ENCODE results near the gene SUPT20HL1.
"Not testable (repeated sequence)": the region's sequence is repeated elsewhere in the genome, so short reads cannot be mapped to it uniquely, and the experiment has no call there.

Gene SUPT20HL1

GRCh38 chrX:24350217-24350616 is 10.2 kb upstream of the SUPT20HL1 start:
- POLR2A ChIA-PET = no interaction called here
- CTCF ChIA-PET = no interaction called here
- peak; percentile 71 for TF ChIP-seq REST (tag by site-specific recombination; IDR thresholded peaks at IDR 0.05)
- TF ChIP-seq ZXDB (tag by site-specific recombination; IDR thresholded peaks at IDR 0.05) = no peak
- Histone ChIP-seq H3K4me3 (ENCODE audit: low read depth, low read length) (no peak overlapping the region), H3K27ac (ENCODE audit: extremely low read depth, low read depth, low read length) (no peak overlapping the region), H3K36me3 (ENCODE audit: control insufficient read depth in 2 of 2, insufficient read depth in 1 of 2, low read length in 2 of 2) (no peaks in the 10 kb centered on the region), H3K4me1 (ENCODE audit: control insufficient read depth, insufficient read depth, low read length) (no peaks in the 10 kb centered on the region; the same call in 1 of the 2 replicates), H3K9me3 (ENCODE audit: control insufficient read depth, insufficient read depth, low read depth, low read length) (no peaks in the 10 kb centered on the region)

GRCh38 chrX:24355095-24355494 is 5.3 kb upstream of the SUPT20HL1 start:
- H3K27ac ChIP-seq (ENCODE audit: extremely low read depth, low read depth, low read length) = no peak overlapping the region
- H3K9me3 ChIP-seq (ENCODE audit: control insufficient read depth, insufficient read depth, low read depth, low read length) = no peaks in the 10 kb centered on the region
- no peaks in the 10 kb centered on the region for H3K4me1 ChIP-seq (ENCODE audit: control insufficient read depth, insufficient read depth, low read length)
- TF ChIP-seq HOXA7 (CRISPR knock-in tag; IDR thresholded peaks at IDR 0.05; ENCODE audit: borderline replicate concordance) (no peak), ZNF239 (tag by site-specific recombination; IDR thresholded peaks at IDR 0.05) (no peak), ZNF692 (tag by site-specific recombination; IDR thresholded peaks at IDR 0.05) (no peak), ZNF175 (tag by site-specific recombination; IDR thresholded peaks at IDR 0.05) (no peak)
- H3K4me3 ChIP-seq (ENCODE audit: low read depth, low read length) = no peak overlapping the region
- no peaks in the 10 kb centered on the region for H3K36me3 ChIP-seq (ENCODE audit: control insufficient read depth in 2 of 2, insufficient read depth in 1 of 2, low read length in 2 of 2)
- ChIA-PET CTCF (interaction anchor here (0.6 to 4.9 kb wide), 5 partner anchors 16 to 407 kb away, joined by 3 to 30 read pairs (median 4); no protein-coding TSS in a partner anchor), POLR2A (no interaction called here)

GRCh38 chrX:24357106-24357505 is 3.3 kb upstream of the SUPT20HL1 start:
- H3K9me3 ChIP-seq (ENCODE audit: control insufficient read depth, insufficient read depth, low read depth, low read length) = no peaks in the 10 kb centered on the region
- no peaks in the 10 kb centered on the region for H3K4me1 ChIP-seq (ENCODE audit: control insufficient read depth, insufficient read depth, low read length)
- TF ChIP-seq EGR2 (tag by site-specific recombination; IDR thresholded peaks at IDR 0.05; ENCODE audit: low read depth) (no peak), ZBTB10 (tag by site-specific recombination; IDR thresholded peaks at IDR 0.05) (no peak), YY1 (tag by site-specific recombination; IDR thresholded peaks at IDR 0.05) (no peak), ZNF701 (tag by site-specific recombination; IDR thresholded peaks at IDR 0.05) (no peak), ZNF48 (tag by site-specific recombination; IDR thresholded peaks at IDR 0.05) (no peak), ZBTB7A (tag by site-specific recombination; IDR thresholded peaks at IDR 0.05; ENCODE audit: low read depth) (no peak), PRDM1 (tag by site-specific recombination; IDR thresholded peaks at IDR 0.05) (no peak), ZNF639 (tag by site-specific recombination; IDR thresholded peaks at IDR 0.05) (no peak), CTCF (tag by site-specific recombination; IDR thresholded peaks at IDR 0.05) (no peak)
- CTCF ChIA-PET = interaction anchor here (2.4 kb wide), 1 partner anchor 14 kb away, joined by 22 read pairs; no protein-coding TSS in a partner anchor
- H3K27ac ChIP-seq (ENCODE audit: extremely low read depth, low read depth, low read length) = no peak overlapping the region
- no peaks in the 10 kb centered on the region for H3K36me3 ChIP-seq (ENCODE audit: control insufficient read depth in 2 of 2, insufficient read depth in 1 of 2, low read length in 2 of 2)
- no peak overlapping the region for H3K4me3 ChIP-seq (ENCODE audit: low read depth, low read length)
- POLR2A ChIA-PET = no interaction called here

GRCh38 chrX:24362089-24362745 is 1.8 kb downstream of the SUPT20HL1 start:
- H3K4me3 ChIP-seq (ENCODE audit: low read depth, low read length); H3K27ac ChIP-seq (ENCODE audit: extremely low read depth, low read depth, low read length); H3K4me1 ChIP-seq (ENCODE audit: control insufficient read depth, insufficient read depth, low read length); H3K36me3 ChIP-seq (ENCODE audit: control insufficient read depth in 2 of 2, insufficient read depth in 1 of 2, low read length in 2 of 2); H3K9me3 ChIP-seq (ENCODE audit: control insufficient read depth, insufficient read depth, low read depth, low read length); POLR2A ChIA-PET; CTCF ChIA-PET: not testable (repeated sequence)

Data from HEK293 (cell line).